ENCODE measurements around the gene PIGC.

GRCh38 chr1:172397633-172398032 lies 46.2 kb downstream of the PIGC start:
- TF ChIP-seq, protein P1, sequence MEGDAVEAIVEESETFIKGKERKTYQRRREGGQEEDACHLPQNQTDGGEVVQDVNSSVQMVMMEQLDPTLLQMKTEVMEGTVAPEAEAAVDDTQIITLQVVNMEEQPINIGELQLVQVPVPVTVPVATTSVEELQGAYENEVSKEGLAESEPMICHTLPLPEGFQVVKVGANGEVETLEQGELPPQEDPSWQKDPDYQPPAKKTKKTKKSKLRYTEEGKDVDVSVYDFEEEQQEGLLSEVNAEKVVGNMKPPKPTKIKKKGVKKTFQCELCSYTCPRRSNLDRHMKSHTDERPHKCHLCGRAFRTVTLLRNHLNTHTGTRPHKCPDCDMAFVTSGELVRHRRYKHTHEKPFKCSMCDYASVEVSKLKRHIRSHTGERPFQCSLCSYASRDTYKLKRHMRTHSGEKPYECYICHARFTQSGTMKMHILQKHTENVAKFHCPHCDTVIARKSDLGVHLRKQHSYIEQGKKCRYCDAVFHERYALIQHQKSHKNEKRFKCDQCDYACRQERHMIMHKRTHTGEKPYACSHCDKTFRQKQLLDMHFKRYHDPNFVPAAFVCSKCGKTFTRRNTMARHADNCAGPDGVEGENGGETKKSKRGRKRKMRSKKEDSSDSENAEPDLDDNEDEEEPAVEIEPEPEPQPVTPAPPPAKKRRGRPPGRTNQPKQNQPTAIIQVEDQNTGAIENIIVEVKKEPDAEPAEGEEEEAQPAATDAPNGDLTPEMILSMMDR (conservative IDR thresholded peaks at IDR 0.05 in 1 of 2, IDR thresholded peaks at IDR 0.05 in 1 of 2; ENCODE audit: extremely low read depth in 1 of 2, insufficient read depth in 1 of 2, low read depth in 1 of 2, low read length in 2 of 2): no peak
- TF ChIP-seq EZH2 (IDR thresholded peaks at IDR 0.05; ENCODE audit: borderline replicate concordance, low read length): no peak

Measured in mammary epithelial cell (primary cell).